NCI-H82 treated with DMSO at 0.1 percent for 48 hours (cell line): ENCODE measurements around the gene NPSR1.
"Not testable (repeated sequence)": the region's sequence is repeated elsewhere in the genome, so short reads cannot be mapped to it uniquely, and the experiment has no call there.

Experiments used
- DNase-seq: peaks from one replicate; lab custom pipeline; 2025; ENCODE audit not compliant: unreplicated experiment; lab: John Stamatoyannopoulos, UW

NPSR1 gene

DNA sequence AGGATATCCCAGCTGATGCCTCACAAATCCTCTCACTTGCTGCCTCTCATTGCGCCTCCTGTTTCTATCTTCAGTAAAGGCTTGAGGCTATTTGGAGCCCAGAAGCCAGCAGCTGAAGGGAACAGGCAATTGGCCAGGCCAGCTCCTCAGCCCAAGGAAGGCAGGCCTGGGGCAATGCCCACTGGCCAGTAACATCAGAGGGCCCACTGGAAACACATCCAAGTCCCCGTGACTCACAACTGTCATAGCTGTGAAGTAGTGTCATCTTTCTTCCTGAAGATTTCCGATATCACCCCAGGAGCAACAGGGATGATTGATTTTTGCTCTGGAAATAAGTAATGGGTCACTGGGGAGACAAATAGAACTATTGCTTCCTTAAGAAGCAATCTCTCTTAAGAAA lies 209.3 kb downstream of the NPSR1 start:
- DNase-seq, result not testable (repeated sequence)

DNA sequence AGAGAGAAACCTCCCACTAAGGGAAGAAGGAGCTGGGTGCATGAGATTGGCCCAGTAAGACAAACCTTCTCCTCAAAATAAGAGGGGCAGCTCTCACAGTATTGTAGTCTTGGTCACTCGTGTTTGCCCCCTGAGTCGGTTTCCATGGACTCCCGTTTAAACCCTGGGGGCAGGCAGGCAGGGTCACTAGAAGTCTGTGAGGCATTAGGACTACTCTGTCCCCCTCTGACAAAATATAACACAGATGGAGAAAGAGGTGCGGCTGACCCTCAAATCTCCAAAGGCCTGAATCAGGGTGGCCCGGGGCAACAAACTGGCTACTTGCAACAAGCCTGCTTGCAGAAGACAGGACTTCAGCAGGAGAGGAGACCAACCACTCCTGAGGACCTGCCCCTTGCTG lies 210.6 kb downstream of the NPSR1 start:
- DNase-seq, result not testable (repeated sequence)

DNA sequence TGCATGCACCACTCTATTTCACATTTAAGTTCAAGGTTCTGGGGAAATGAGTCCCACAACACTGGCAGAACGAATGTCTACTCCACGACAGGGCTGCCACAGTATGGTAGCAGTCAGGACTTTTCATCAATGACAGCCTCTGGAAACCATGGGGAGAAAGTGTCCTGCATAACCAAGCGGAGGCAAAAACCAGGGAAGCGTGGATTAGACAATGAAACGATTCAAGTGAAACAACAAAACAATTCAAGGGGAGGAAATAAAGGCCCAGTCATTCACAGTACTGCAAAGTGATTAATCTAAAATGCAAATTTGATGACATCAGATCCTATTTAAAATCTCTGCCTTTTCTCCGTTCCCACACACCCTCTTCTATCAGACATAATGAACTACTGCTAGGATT lies 211.0 kb downstream of the NPSR1 start:
- DNase-seq, result no peak

DNA sequence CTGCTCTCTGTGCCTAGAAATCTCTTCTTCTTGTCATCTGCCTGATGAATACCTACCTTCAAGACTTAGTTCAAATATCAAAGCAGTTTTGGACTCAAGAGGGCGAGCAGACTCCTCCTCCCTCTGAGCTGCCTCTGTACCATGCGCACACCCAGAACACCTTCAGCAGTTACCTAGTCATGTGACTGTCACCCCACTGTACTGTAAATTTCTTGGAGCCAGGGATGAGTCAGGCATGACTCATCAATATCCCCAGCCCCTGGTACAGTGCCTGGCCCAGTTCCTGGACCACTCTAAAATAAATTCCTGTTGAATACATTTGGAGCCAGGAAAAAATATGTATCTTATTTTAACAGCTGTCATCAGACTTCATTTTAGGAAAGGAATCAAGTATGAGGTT lies 212.0 kb downstream of the NPSR1 start:
- DNase-seq, result not testable (repeated sequence)

DNA sequence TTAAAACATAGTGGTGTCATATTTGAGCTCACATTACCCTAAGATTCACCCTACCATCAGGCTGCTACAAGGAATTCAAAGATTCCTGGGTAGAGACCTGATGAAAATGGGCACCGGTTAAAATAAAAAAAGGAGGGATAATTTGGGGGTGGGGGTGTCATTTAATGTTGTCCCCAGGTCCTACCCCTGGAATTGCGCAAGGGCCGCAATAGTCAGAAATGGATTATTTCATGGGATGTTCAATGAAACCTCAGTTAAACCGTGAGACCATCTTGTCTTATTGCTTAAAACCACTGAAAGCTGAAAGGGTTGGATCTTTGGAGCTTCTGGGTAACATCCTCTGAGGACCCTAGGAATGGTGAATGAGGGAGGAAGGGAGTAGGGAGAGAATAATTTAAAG lies 216.3 kb downstream of the NPSR1 start:
- DNase-seq, result not testable (repeated sequence)

DNA sequence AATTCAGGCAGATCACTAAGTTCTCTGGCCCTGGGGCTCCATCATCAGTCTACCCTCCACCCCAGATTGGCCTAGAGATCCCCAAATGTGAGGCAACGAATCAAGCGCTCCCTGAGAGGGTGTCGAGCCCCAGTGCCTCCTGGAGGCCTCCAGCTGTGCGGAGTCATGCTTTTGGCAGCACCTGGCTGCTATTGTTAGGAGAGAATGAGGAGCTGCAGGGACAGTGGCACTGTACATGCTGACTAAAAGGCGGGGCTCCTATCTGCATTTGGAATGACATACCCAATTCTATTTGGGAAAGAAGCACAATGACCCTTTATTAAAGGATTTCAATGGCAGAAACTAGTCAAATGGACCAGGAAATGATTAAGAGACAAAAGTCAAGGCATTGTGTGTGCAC lies 217.5 kb downstream of the NPSR1 start:
- no peak for DNase-seq

DNA sequence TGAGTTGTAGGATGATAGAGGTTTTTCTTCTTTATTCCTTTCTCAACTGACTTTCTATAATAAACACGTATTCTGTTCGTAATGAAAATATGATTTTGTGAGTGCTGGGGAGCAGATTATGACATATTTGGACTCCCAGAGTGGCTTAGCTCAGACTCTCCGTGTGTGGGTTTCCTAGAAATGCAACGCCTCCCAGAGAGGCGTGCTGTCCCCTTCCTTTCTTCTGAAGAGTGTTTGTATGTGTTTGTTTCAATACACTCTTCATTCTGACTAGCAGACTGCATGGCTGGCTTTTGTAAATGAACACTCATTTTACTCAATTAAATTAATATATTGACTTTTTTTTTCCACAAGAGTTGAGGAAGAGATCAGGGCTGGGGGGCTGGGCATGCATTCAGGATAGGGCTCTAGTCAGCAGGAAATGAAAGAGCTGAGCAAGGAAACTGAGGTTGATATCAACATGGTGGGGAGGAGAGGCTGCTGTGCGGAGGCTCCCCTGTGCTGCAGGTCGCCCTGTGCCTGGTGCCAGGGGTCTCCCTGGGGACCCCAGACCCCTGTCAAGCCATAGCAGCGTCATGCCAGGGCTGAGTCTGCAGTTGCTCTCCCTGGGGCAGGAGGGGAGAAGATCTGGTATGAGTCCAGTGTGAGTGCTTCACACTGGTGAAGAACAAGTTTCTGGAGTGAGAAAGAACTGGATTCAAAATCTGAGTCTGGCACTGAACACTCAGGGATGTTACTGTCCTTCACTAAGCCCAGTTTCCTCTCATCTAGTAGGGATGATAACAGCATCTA lies 221.1 kb downstream of the NPSR1 start:
- DNase-seq, result not testable (repeated sequence)

- no peak for DNase-seq
Observed at GRCh38 chr7:34879871-34880270, 221.9 kb downstream of the NPSR1 start.

GRCh38 chr7:34883855-34884254 lies 225.8 kb downstream of the NPSR1 start:
- DNase-seq, result not testable (repeated sequence)

DNA sequence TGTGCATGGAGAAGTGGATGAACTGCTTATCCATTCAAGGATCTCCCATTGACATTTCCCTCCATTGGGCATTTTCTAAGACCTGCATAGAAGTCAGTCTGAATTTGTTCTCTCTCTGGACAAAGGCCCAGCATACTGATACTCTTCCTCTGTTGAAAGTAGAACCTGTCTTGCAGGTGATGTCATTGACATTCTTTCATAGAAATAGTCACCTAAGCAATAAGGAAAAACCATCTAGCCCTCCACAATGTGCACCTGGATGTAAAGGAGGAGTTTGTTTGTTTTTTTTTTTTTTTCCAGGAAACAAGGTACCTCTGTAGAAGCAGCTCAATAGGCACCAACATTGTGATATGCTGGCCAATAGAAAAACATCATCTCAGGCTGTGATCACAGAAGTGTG lies 228.8 kb downstream of the NPSR1 start:
- no peak for DNase-seq

DNA sequence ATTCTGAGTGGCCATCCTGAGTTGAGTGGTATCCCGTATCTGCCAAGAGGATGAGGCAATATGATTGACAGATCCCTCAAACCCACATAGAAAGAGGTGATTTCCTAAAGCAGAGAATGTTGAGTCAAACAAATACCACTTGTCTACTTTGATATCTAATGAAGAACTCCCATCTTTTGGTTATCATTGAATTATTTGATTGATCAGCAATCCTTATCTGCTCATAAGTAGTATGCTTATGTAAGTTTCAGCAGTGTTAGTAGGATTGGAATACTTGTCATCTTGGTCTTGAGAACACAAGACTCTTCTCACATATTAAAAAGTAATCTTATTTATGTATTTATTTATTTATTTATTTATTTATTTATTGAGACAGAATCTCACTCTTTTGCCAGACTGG lies 231.9 kb downstream of the NPSR1 start:
- no peak for DNase-seq

- DNase-seq, result no peak
Observed at GRCh38 chr7:34895202-34895601, 237.2 kb downstream of the NPSR1 start.
